ENCODE data around the gene PRKCA. TPM values are rescaled to one million over a fixed set of nuclear protein-coding genes. Genes with fewer than 3 reads are reported as not detected.

PRKCA gene
- total and polyA plus RNA-seq, 4 experiments from 2014 or later, result 1.1 to 107 (median 56.1) TPM

DNA sequence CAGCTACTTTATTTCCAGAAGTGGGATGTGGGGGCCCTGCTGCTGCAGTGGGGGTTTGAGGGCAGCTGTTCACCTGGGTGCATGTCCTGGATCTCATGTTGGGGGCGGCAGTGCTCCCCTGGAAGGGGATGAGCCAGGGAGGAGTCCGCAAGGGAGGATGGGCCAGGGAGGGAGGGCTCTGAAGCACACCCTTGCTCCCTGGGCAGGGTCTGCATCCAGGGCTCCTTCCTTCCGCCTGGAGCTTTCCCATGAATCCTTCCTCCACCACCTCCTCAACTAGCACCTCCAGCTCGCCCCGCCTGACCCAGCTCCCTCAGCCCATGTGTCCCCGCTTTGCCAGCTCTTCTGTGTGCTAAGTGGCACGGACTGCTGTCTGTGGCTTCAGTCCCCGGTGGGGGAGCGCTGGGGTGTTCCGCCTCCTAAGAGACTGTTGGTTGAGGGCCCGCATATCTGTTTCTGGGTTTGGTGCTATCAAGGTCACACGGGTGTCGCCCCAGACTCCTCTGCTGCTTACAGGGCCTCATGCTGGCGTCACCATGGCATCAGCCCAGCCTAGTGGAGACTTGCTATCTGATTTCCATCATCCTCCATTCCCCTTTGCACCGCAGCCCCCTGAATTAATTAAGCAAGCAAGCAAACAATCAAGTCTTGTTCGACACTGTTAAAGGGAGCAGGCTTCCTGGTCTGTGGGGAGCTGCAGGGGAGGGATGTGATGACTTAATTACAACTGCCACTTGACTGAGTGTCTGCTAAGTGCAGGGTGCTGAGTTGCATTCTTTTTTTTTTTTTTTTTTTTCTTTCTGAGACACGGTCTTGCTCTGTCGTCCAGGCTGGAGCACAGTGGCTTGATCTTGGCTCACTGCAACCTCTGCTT, 71.8 kb downstream of the PRKCA start:
- H3K4me1 ChIP-seq (ENCODE audit: insufficient read depth, low read length), result peaks cover 28% of the 10 kb centered on the region
- H3K4me3 ChIP-seq (ENCODE audit: low read length in 2 of 2), result no peak overlapping the region
- CTCF ChIA-PET (ENCODE audit: partially characterized antibody), result no interaction called here
- Mint-ChIP-seq H3K4me3 (peak overlapping the region in 7 of 8 donors; percentile 15 to 69 (median 34)), H3K36me3 (peaks cover 5% of the 10 kb centered on the region in 2 donors), H3K4me1 (peaks cover 24 to 72% (median 55%) of the 10 kb centered on the region in 4 donors), H3K9me3 (no peaks in the 10 kb centered on the region), H3K27me3 (no peaks in the 10 kb centered on the region), H3K27ac (peak overlapping the region; percentile 78 to 91 (median 86))
- POLR2A ChIA-PET (ENCODE audit: partially characterized antibody), result no interaction called here
- DNase-seq, result peak; percentile 39 to 87 (median 59)
- no peaks in the 10 kb centered on the region for H3K27me3 ChIP-seq (ENCODE audit: insufficient read depth, low read length)
- H3K9me3 ChIP-seq (ENCODE audit: control insufficient read depth in 1 of 2, low read length in 2 of 2), result no peaks in the 10 kb centered on the region
- intact Hi-C loops (cut with micrococcal nuclease), result no loop called here
- H3K27ac ChIP-seq (ENCODE audit: low read depth, low read length), result peak overlapping the region; percentile 28
- H3K36me3 ChIP-seq (ENCODE audit: insufficient read depth, low read length), result no peaks in the 10 kb centered on the region

- no peaks in the 10 kb centered on the region for H3K9me3 ChIP-seq (ENCODE audit: control insufficient read depth in 1 of 2, low read length in 2 of 2)
- H3K27ac Mint-ChIP-seq, result peak overlapping the region; percentile 47 to 91 (median 74)
- H3K27ac ChIP-seq (ENCODE audit: low read depth, low read length), result no peak overlapping the region
- H3K27me3 ChIP-seq (ENCODE audit: insufficient read depth, low read length), result no peaks in the 10 kb centered on the region
- CTCF ChIA-PET (ENCODE audit: partially characterized antibody), result interaction anchor here (1.2 kb wide), 1 partner anchor 28 kb away, joined by 4 read pairs; no protein-coding TSS in a partner anchor
- H3K36me3 Mint-ChIP-seq, result no peaks in the 10 kb centered on the region
- H3K27me3 Mint-ChIP-seq, result no peaks in the 10 kb centered on the region
- POLR2A ChIA-PET (ENCODE audit: partially characterized antibody), result interaction anchor here (0.9 kb wide), 1 partner anchor 40 kb away, joined by 3 read pairs; no protein-coding TSS in a partner anchor
- no peaks in the 10 kb centered on the region for H3K36me3 ChIP-seq (ENCODE audit: insufficient read depth, low read length)
- intact Hi-C loops (cut with micrococcal nuclease), result no loop called here
- no peak overlapping the region for H3K4me3 ChIP-seq (ENCODE audit: low read length in 2 of 2)
- no peaks in the 10 kb centered on the region for H3K9me3 Mint-ChIP-seq
- no peak for DNase-seq
- peak overlapping the region in 5 of 8 donors; percentile 43 to 69 (median 50) for H3K4me3 Mint-ChIP-seq
- peaks cover 21 to 73% (median 56%) of the 10 kb centered on the region in 4 donors for H3K4me1 Mint-ChIP-seq
- peaks cover 31% of the 10 kb centered on the region for H3K4me1 ChIP-seq (ENCODE audit: insufficient read depth, low read length)
Observed at GRCh38 chr17:66375121-66375520, 72.7 kb downstream of the PRKCA start.

- Mint-ChIP-seq H3K9me3 (no peaks in the 10 kb centered on the region), H3K4me1 (peaks cover 23 to 67% (median 50%) of the 10 kb centered on the region in 4 donors), H3K36me3 (no peaks in the 10 kb centered on the region), H3K4me3 (no peak overlapping the region), H3K27me3 (no peaks in the 10 kb centered on the region), H3K27ac (no peak overlapping the region)
- H3K9me3 ChIP-seq (ENCODE audit: control insufficient read depth in 1 of 2, low read length in 2 of 2), result no peaks in the 10 kb centered on the region
- peaks cover 33% of the 10 kb centered on the region for H3K4me1 ChIP-seq (ENCODE audit: insufficient read depth, low read length)
- DNase-seq, result no peak
- no peak overlapping the region for H3K27ac ChIP-seq (ENCODE audit: low read depth, low read length)
- CTCF ChIA-PET (ENCODE audit: partially characterized antibody), result no interaction called here
- POLR2A ChIA-PET (ENCODE audit: partially characterized antibody), result no interaction called here
- no peaks in the 10 kb centered on the region for H3K27me3 ChIP-seq (ENCODE audit: insufficient read depth, low read length)
- no peaks in the 10 kb centered on the region for H3K36me3 ChIP-seq (ENCODE audit: insufficient read depth, low read length)
- no peak overlapping the region for H3K4me3 ChIP-seq (ENCODE audit: low read length in 2 of 2)
- intact Hi-C loops (cut with micrococcal nuclease), result no loop called here
Observed at GRCh38 chr17:66378296-66378695, 75.9 kb downstream of the PRKCA start.

DNA sequence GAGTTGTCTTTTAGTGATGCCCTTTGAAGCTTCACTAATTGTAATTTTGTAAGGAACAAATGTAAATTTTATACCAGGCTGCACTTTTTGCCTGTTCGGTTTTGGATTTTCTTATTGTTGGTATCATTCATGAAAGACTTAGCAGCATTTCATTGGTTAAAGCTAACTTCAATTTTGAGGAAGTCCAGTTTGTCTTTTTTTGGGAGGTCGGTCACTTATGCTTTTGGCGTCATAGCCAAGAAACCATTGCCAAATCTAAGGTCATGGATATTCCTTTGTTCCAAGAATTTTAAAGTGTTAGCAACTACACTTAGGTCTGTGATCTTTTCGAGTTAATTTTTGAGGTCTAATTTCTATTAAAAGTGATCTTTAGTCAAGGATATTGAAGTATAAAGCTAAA, 77.1 kb downstream of the PRKCA start:
- no peak overlapping the region for H3K27ac ChIP-seq (ENCODE audit: low read depth, low read length)
- CTCF ChIA-PET (ENCODE audit: partially characterized antibody), result interaction anchor here (0.8 to 1.0 kb wide), 2 partner anchors 19 to 34 kb away, joined by 3 read pairs; no protein-coding TSS in a partner anchor
- POLR2A ChIA-PET (ENCODE audit: partially characterized antibody), result interaction anchor here (0.8 kb wide), 1 partner anchor 125 kb away, joined by 3 read pairs; no protein-coding TSS in a partner anchor
- H3K36me3 ChIP-seq (ENCODE audit: insufficient read depth, low read length), result no peaks in the 10 kb centered on the region
- no peaks in the 10 kb centered on the region for H3K27me3 Mint-ChIP-seq
- no peaks in the 10 kb centered on the region for H3K36me3 Mint-ChIP-seq
- no peaks in the 10 kb centered on the region for H3K9me3 Mint-ChIP-seq
- H3K4me1 ChIP-seq (ENCODE audit: insufficient read depth, low read length), result peaks cover 21% of the 10 kb centered on the region
- no peaks in the 10 kb centered on the region for H3K9me3 ChIP-seq (ENCODE audit: control insufficient read depth in 1 of 2, low read length in 2 of 2)
- no peak for DNase-seq
- peaks cover 20 to 57% (median 41%) of the 10 kb centered on the region in 4 donors for H3K4me1 Mint-ChIP-seq
- no peaks in the 10 kb centered on the region for H3K27me3 ChIP-seq (ENCODE audit: insufficient read depth, low read length)
- intact Hi-C loops (cut with micrococcal nuclease), result no loop called here
- H3K4me3 ChIP-seq (ENCODE audit: low read length in 2 of 2), result no peak overlapping the region
- no peak overlapping the region for H3K4me3 Mint-ChIP-seq
- H3K27ac Mint-ChIP-seq, result no peak overlapping the region

DNA sequence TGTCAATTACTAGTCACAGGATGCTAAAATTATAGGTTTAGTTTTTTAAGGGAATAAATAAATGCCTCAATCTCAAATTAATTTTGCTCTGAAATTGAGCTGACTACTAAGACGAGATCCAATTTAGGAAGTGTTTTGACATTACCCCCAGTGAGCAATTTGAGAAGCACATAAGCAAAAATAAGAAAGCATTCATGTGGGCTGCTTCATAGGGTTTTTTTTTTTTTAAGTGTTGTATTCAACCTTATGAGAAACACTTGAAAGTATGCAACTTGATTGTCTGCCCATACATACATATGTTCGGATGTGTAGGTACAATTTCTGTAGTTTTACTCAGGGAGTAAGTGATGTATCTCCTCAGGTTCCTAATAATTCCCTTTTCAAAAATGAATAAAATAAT, 77.6 kb downstream of the PRKCA start:
- H3K36me3 Mint-ChIP-seq, result peaks cover 0 to 2% of the 10 kb centered on the region in 2 donors
- Histone ChIP-seq H3K36me3 (ENCODE audit: insufficient read depth, low read length) (no peaks in the 10 kb centered on the region), H3K27ac (ENCODE audit: low read depth, low read length) (no peak overlapping the region), H3K27me3 (ENCODE audit: insufficient read depth, low read length) (no peaks in the 10 kb centered on the region), H3K9me3 (ENCODE audit: control insufficient read depth in 1 of 2, low read length in 2 of 2) (no peaks in the 10 kb centered on the region), H3K4me1 (ENCODE audit: insufficient read depth, low read length) (peaks cover 16% of the 10 kb centered on the region), H3K4me3 (ENCODE audit: low read length in 2 of 2) (no peak overlapping the region)
- no peaks in the 10 kb centered on the region for H3K27me3 Mint-ChIP-seq
- H3K27ac Mint-ChIP-seq, result no peak overlapping the region
- intact Hi-C loops (cut with micrococcal nuclease), result no loop called here
- H3K4me3 Mint-ChIP-seq, result no peak overlapping the region
- peaks cover 21 to 56% (median 40%) of the 10 kb centered on the region in 4 donors for H3K4me1 Mint-ChIP-seq
- H3K9me3 Mint-ChIP-seq, result no peaks in the 10 kb centered on the region
- ChIA-PET POLR2A (ENCODE audit: partially characterized antibody) (interaction anchor here (0.8 kb wide), 1 partner anchor 125 kb away, joined by 3 read pairs; no protein-coding TSS in a partner anchor), CTCF (ENCODE audit: partially characterized antibody) (interaction anchor here (0.8 to 1.0 kb wide), 2 partner anchors 20 to 33 kb away, joined by 3 read pairs; no protein-coding TSS in a partner anchor)
- no peak for DNase-seq

GRCh38 chr17:66381701-66382362, 79.4 kb downstream of the PRKCA start:
- Mint-ChIP-seq H3K4me3 (no peak overlapping the region), H3K36me3 (peaks cover 2 to 5% of the 10 kb centered on the region in 2 donors), H3K9me3 (no peaks in the 10 kb centered on the region), H3K27me3 (no peaks in the 10 kb centered on the region), H3K4me1 (peaks cover 28 to 56% (median 41%) of the 10 kb centered on the region in 4 donors), H3K27ac (peak overlapping the region in 3 of 7 donors; percentile 29 to 53 (median 32))
- ChIA-PET CTCF (ENCODE audit: partially characterized antibody) (interaction anchor here (1.4 kb wide), 1 partner anchor 39 kb away, joined by 5 read pairs; no protein-coding TSS in a partner anchor), POLR2A (ENCODE audit: partially characterized antibody) (no interaction called here)
- no peak overlapping the region for H3K4me3 ChIP-seq (ENCODE audit: low read length in 2 of 2)
- intact Hi-C loops (cut with micrococcal nuclease), result no loop called here
- H3K27me3 ChIP-seq (ENCODE audit: insufficient read depth, low read length), result no peaks in the 10 kb centered on the region
- H3K9me3 ChIP-seq (ENCODE audit: control insufficient read depth in 1 of 2, low read length in 2 of 2), result no peaks in the 10 kb centered on the region
- no peak for DNase-seq
- H3K36me3 ChIP-seq (ENCODE audit: insufficient read depth, low read length), result no peaks in the 10 kb centered on the region
- H3K4me1 ChIP-seq (ENCODE audit: insufficient read depth, low read length), result peaks cover 16% of the 10 kb centered on the region
- H3K27ac ChIP-seq (ENCODE audit: low read depth, low read length), result no peak overlapping the region

DNA sequence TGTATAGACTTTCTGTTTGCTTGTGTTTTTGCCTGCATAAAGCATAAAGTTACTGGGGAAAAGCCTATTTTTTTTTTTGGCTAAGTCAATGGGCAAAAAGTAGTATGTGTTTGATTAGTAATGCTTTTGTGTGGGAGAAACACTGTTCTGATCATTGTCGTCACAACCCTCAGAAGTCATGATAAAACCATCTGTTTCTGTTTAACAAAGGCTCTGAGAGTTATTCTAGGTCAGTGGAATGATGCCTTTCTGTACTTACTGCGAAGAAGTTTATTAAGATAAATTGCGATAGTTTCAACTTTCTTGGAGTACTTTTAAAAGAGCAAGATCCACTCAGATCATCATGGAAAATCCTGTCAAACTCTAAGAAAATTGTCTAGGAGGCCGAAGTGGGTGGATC, 80.9 kb downstream of the PRKCA start:
- H3K27ac ChIP-seq (ENCODE audit: low read depth, low read length), result no peak overlapping the region
- no peaks in the 10 kb centered on the region for H3K9me3 ChIP-seq (ENCODE audit: control insufficient read depth in 1 of 2, low read length in 2 of 2)
- no peaks in the 10 kb centered on the region for H3K36me3 ChIP-seq (ENCODE audit: insufficient read depth, low read length)
- H3K27me3 Mint-ChIP-seq, result no peaks in the 10 kb centered on the region
- peaks cover 22% of the 10 kb centered on the region for H3K4me1 ChIP-seq (ENCODE audit: insufficient read depth, low read length)
- no peak overlapping the region for H3K4me3 Mint-ChIP-seq
- H3K36me3 Mint-ChIP-seq, result peaks cover 7 to 12% of the 10 kb centered on the region in 2 donors
- ChIA-PET POLR2A (ENCODE audit: partially characterized antibody) (no interaction called here), CTCF (ENCODE audit: partially characterized antibody) (no interaction called here)
- H3K27me3 ChIP-seq (ENCODE audit: insufficient read depth, low read length), result no peaks in the 10 kb centered on the region
- intact Hi-C loops (cut with micrococcal nuclease), result no loop called here
- H3K4me1 Mint-ChIP-seq, result peaks cover 34 to 65% (median 50%) of the 10 kb centered on the region in 4 donors
- no peak overlapping the region for H3K4me3 ChIP-seq (ENCODE audit: low read length in 2 of 2)
- no peaks in the 10 kb centered on the region for H3K9me3 Mint-ChIP-seq
- DNase-seq, result no peak
- peak overlapping the region in 1 of 7 donors; percentile 13 for H3K27ac Mint-ChIP-seq

Measured in CD4-positive, alpha-beta memory T cell (primary cell).